Spleen (tissue), 11 donors: ENCODE measurements around the gene CDR2. TPM values are rescaled to one million over a fixed set of nuclear protein-coding genes. Genes with fewer than 3 reads are reported as not detected.

Experiments
- DNase-seq: peaks from one replicate; pipeline ENCODE4 v3.0.0-alpha.2; 2020
- H3K27ac ChIP-seq, 8 donors: fragments of 200-600 bp; sonication (generic) in 7 of 8; 1 replicate in 4 of 8; 2 replicates in 4 of 8; pipeline versions ENCODE4 v1.5.0 to v1.8.0; 2016 to 2021; ENCODE audit warnings: inconsistent platforms in 4 of 8, mild to moderate bottlenecking in 4 of 8, moderate library complexity in 1 of 8
- H3K27me3 ChIP-seq, 7 donors: fragments of 200-600 bp; sonication (generic) in 6 of 7; replicated peaks in 1 of 7; 1 replicate in 4 of 7; 2 replicates in 3 of 7; pipeline versions ENCODE4 v1.5.0 to v1.8.0; 2016 to 2021; ENCODE audit warnings: inconsistent platforms in 3 of 7, mild to moderate bottlenecking in 1 of 7
- H3K36me3 ChIP-seq, 6 donors: fragments of 200-600 bp; sonication (generic) in 5 of 6; 1 replicate in 4 of 6; 2 replicates in 2 of 6; pipeline versions ENCODE4 v1.5.0 to v1.8.0; 2016 to 2021; ENCODE audit warnings: inconsistent platforms in 2 of 6
- H3K4me1 ChIP-seq, 6 donors: fragments of 200-600 bp; sonication (generic) in 5 of 6; 1 replicate in 3 of 6; 2 replicates in 3 of 6; pipeline versions ENCODE4 v1.5.0 to v1.8.0; 2016 to 2021; ENCODE audit warnings: inconsistent platforms in 3 of 6
- H3K4me3 ChIP-seq, 8 donors: fragments of 200-600 bp; sonication (generic) in 7 of 8; 1 replicate in 4 of 8; 2 replicates in 4 of 8; pipeline versions ENCODE4 v1.5.0 to v1.8.0; 2016 to 2021; ENCODE audit warnings: inconsistent platforms in 4 of 8, mild to moderate bottlenecking in 4 of 8, moderate library complexity in 2 of 8
- H3K9me3 ChIP-seq, 8 donors: fragments of 200-600 bp; sonication (generic) in 7 of 8; 1 replicate in 4 of 8; 2 replicates in 4 of 8; pipeline versions ENCODE4 v1.5.0 to v1.8.0; 2016 to 2021; ENCODE audit warnings: inconsistent platforms in 4 of 8
- CTCF ChIP-seq, 11 experiments: fragments of 200-600 bp in 7 of 11; fragments of 450-650 bp in 4 of 11; sonication (generic) in 4 of 11; IDR thresholded peaks in 8 of 11; conservative IDR thresholded peaks in 3 of 11; 1 replicate in 7 of 11; 2 replicates in 4 of 11; pipeline versions ENCODE4 v1.4.0 to v1.8.0; 2016 to 2021; ENCODE audit warnings: antibody characterized with exemption in 11 of 11, inconsistent platforms in 4 of 11, mild to moderate bottlenecking in 1 of 11
- POLR2A ChIP-seq, 3 donors: fragments of 450-650 bp; IDR thresholded peaks; one replicate each; pipeline ENCODE4 v1.5.1; 2017; ENCODE audit warnings: antibody characterized with exemption in 3 of 3, mild to moderate bottlenecking in 1 of 3
- POLR2AphosphoS5 ChIP-seq, 3 donors: sonication (generic); formaldehyde crosslinking; IDR thresholded peaks; one replicate each; pipeline ENCODE4 v1.5.1; 2017; ENCODE audit warnings: antibody characterized with exemption in 3 of 3
- WGBS, 5 donors: extraction: QIAGEN DNeasy Blood & Tissue Kit in 3 of 5; methylation state at CpG; one replicate each; pipeline versions ENCODE4 v1.1.5 to v1.1.7; 2013 to 2018; 5-methylcytosine and 5-hydroxymethylcytosine counted together
- intact Hi-C: fragments of 100-400 bp; cut with DNase I; formaldehyde crosslinking; loops from one replicate; pipeline ENCODE4 v1.15.0; 2023; ENCODE audit warnings: low total_unique reads
- polyA plus RNA-seq, 3 donors: library from polyadenylated mRNA; stranded (reverse); fragments of 200-250 nt; gene quantifications; one replicate each; pipeline ENCODE4 v1.2.1, GENCODE V29; 2013
- total RNA-seq, 7 donors: library from RNA; depleted of rRNA in 3 of 7; stranded (reverse); fragments of >200 nt in 3 of 7; fragmentation: NEBNext Ultra II Directional in 4 of 7; extraction: Animal tissue kit (Norgen Biotek cat#: 25700) in 4 of 7; gene quantifications; one replicate each; pipeline versions ENCODE4 v1.1.0 to v1.2.1, GENCODE V29; 2016 to 2021
- donor health status: healthy with polysubstance abuse.
- donor health status: DM: no; HTN: no; CAD: no; lungs with moderate emphysema.
- donor health status: DM: no; HTN: no; CAD: no.
- donor health status: Bipolar disorder and iron deficiency.
- donor health status: healthy.
- donor health status: DM: no; HTN: no; CAD: no.
- donor health status: DM: yes; HTN: yes; CAD: no.

Gene CDR2
- total and polyA plus RNA-seq, 10 donors: 7.7 to 33.4 (median 23.6) TPM

- Histone ChIP-seq H3K4me3 (no peak overlapping the region), H3K27ac (peak overlapping the region in 3 of 8 donors; percentile 4 to 85 (median 79)), H3K9me3 (no peaks in the 10 kb centered on the region), H3K4me1 (peaks cover 0 to 74% (median 29%) of the 10 kb centered on the region in 6 donors), H3K27me3 (no peaks in the 10 kb centered on the region), H3K36me3 (peaks cover 0 to 40% (median 17%) of the 10 kb centered on the region in 6 donors)
- no peak for DNase-seq
- intact Hi-C loops: no loop called here
- no peak for TF ChIP-seq POLR2A (IDR thresholded peaks at IDR 0.05)
- no peak for TF ChIP-seq CTCF (IDR thresholded peaks at IDR 0.05 in 8 of 11, conservative IDR thresholded peaks at IDR 0.05 in 3 of 11)
- no peak for TF ChIP-seq POLR2AphosphoS5 (IDR thresholded peaks at IDR 0.05)
Measured at GRCh38 chr16:22359679-22360078, 14.7 kb downstream of the CDR2 start.

- DNase-seq: no peak
- Histone ChIP-seq H3K27me3 (no peaks in the 10 kb centered on the region), H3K4me1 (peaks cover 6 to 84% (median 42%) of the 10 kb centered on the region in 6 donors), H3K9me3 (no peaks in the 10 kb centered on the region), H3K4me3 (no peak overlapping the region), H3K36me3 (peaks cover 0 to 27% (median 3%) of the 10 kb centered on the region in 6 donors), H3K27ac (peak overlapping the region; percentile 25 to 85 (median 70))
- 46 to 70% (median 60%) methylated on average over 1 of the region's 1 CpG for WGBS, 5 donors
- intact Hi-C loops: no loop called here
- TF ChIP-seq POLR2AphosphoS5 (IDR thresholded peaks at IDR 0.05) (no peak), POLR2A (IDR thresholded peaks at IDR 0.05) (no peak), CTCF (IDR thresholded peaks at IDR 0.05 in 8 of 11, conservative IDR thresholded peaks at IDR 0.05 in 3 of 11) (no peak)
Measured at GRCh38 chr16:22358000-22358399, 16.4 kb downstream of the CDR2 start.

- 20 to 45% (median 36%) methylated on average over 1 of the region's 1 CpG for WGBS, 5 donors
- no peak for DNase-seq
- Histone ChIP-seq H3K27ac (peak overlapping the region; percentile 25 to 85 (median 70)), H3K4me1 (peaks cover 6 to 88% (median 45%) of the 10 kb centered on the region in 6 donors), H3K9me3 (no peaks in the 10 kb centered on the region), H3K36me3 (peaks cover 0 to 23% (median 1%) of the 10 kb centered on the region in 6 donors), H3K27me3 (no peaks in the 10 kb centered on the region), H3K4me3 (no peak overlapping the region)
- intact Hi-C loops: no loop called here
- TF ChIP-seq POLR2AphosphoS5 (IDR thresholded peaks at IDR 0.05): no peak
Measured at GRCh38 chr16:22357635-22357971, 16.8 kb downstream of the CDR2 start.

- no peaks in the 10 kb centered on the region for H3K27me3 ChIP-seq
- H3K4me1 ChIP-seq: peaks cover 6 to 92% (median 46%) of the 10 kb centered on the region in 6 donors
- TF ChIP-seq POLR2AphosphoS5 (IDR thresholded peaks at IDR 0.05) (no peak), POLR2A (IDR thresholded peaks at IDR 0.05) (no peak), CTCF (IDR thresholded peaks at IDR 0.05 in 8 of 11, conservative IDR thresholded peaks at IDR 0.05 in 3 of 11) (no peak)
- intact Hi-C loops: no loop called here
- H3K27ac ChIP-seq: peak overlapping the region; percentile 25 to 85 (median 70)
- no peaks in the 10 kb centered on the region for H3K9me3 ChIP-seq
- WGBS, 5 donors: 81 to 92% (median 89%) methylated on average over 6 to 7 of the region's 7 CpGs
- no peak overlapping the region for H3K4me3 ChIP-seq
- DNase-seq: no peak
- H3K36me3 ChIP-seq: peaks cover 0 to 23% (median 0%) of the 10 kb centered on the region in 6 donors
Measured at GRCh38 chr16:22356930-22357634, 17.3 kb downstream of the CDR2 start.
